Measurements from ENCODE around the gene PPP3R2.

PPP3R2 gene

GRCh38 chr9:101634741-101635409 lies 40.1 kb upstream of the PPP3R2 start:
- Histone ChIP-seq H3K27me3 (no peaks in the 10 kb centered on the region), H3K36me3 (no peaks in the 10 kb centered on the region), H3K27ac (no peak overlapping the region), H3K9me3 (no peaks in the 10 kb centered on the region), H3K4me3 (ENCODE audit: low read depth in 1 of 2, low read length in 1 of 2) (no peak overlapping the region), H3K4me1 (ENCODE audit: control insufficient read depth in 1 of 2, insufficient read depth in 1 of 2, low read depth in 1 of 2, low read length in 1 of 2) (no peaks in the 10 kb centered on the region)
- no peak for TF ChIP-seq CTCF (IDR thresholded peaks at IDR 0.05)

DNA sequence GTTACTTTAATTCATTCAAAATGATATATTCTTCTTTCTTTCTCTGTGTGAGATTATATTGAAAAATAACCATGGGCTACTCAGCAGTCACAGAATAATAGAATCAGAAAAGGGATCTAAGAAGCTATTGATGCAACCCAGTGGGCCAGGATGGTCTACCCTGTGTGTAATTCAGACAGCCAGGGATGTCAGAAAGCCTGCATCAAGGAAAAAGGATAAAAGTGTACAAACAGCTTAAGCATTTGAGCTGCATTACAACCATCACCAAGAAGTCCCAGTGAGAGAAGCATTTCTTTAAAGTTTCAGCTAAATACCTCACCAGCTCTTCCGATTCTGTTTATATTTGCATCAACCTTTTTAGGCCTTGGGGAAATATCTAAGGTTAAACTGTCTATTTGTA lies 37.8 kb upstream of the PPP3R2 start:
- Histone ChIP-seq H3K4me1 (ENCODE audit: control insufficient read depth in 1 of 2, insufficient read depth in 1 of 2, low read depth in 1 of 2, low read length in 1 of 2) (no peaks in the 10 kb centered on the region), H3K27ac (no peak overlapping the region), H3K36me3 (no peaks in the 10 kb centered on the region), H3K4me3 (ENCODE audit: low read depth in 1 of 2, low read length in 1 of 2) (no peak overlapping the region), H3K9me3 (no peaks in the 10 kb centered on the region), H3K27me3 (no peaks in the 10 kb centered on the region)
- TF ChIP-seq CTCF (IDR thresholded peaks at IDR 0.05) = no peak

- Histone ChIP-seq H3K4me1 (ENCODE audit: control insufficient read depth in 1 of 2, insufficient read depth in 1 of 2, low read depth in 1 of 2, low read length in 1 of 2) (peaks cover 0 to 1% of the 10 kb centered on the region in 2 experiments), H3K4me3 (ENCODE audit: low read depth in 1 of 2, low read length in 1 of 2) (no peak overlapping the region), H3K27me3 (no peaks in the 10 kb centered on the region), H3K27ac (no peak overlapping the region), H3K9me3 (no peaks in the 10 kb centered on the region), H3K36me3 (no peaks in the 10 kb centered on the region)
- TF ChIP-seq CTCF (IDR thresholded peaks at IDR 0.05) = no peak
Measured at GRCh38 chr9:101631892-101632291, 37.1 kb upstream of the PPP3R2 start.

- Histone ChIP-seq H3K27me3 (no peaks in the 10 kb centered on the region), H3K4me3 (ENCODE audit: low read depth in 1 of 2, low read length in 1 of 2) (no peak overlapping the region), H3K27ac (no peak overlapping the region), H3K4me1 (ENCODE audit: control insufficient read depth in 1 of 2, insufficient read depth in 1 of 2, low read depth in 1 of 2, low read length in 1 of 2) (peaks cover 0 to 9% of the 10 kb centered on the region in 2 experiments), H3K36me3 (no peaks in the 10 kb centered on the region), H3K9me3 (no peaks in the 10 kb centered on the region)
- no peak for TF ChIP-seq CTCF (IDR thresholded peaks at IDR 0.05)
Measured at GRCh38 chr9:101629636-101630035, 34.9 kb upstream of the PPP3R2 start.

GRCh38 chr9:101628173-101628572 lies 33.4 kb upstream of the PPP3R2 start:
- no peak overlapping the region for H3K4me3 ChIP-seq (ENCODE audit: low read depth in 1 of 2, low read length in 1 of 2)
- no peaks in the 10 kb centered on the region for H3K36me3 ChIP-seq
- TF ChIP-seq CTCF (IDR thresholded peaks at IDR 0.05) = no peak
- H3K27me3 ChIP-seq = no peaks in the 10 kb centered on the region
- no peak overlapping the region for H3K27ac ChIP-seq
- peaks cover 0 to 9% of the 10 kb centered on the region in 2 experiments for H3K4me1 ChIP-seq (ENCODE audit: control insufficient read depth in 1 of 2, insufficient read depth in 1 of 2, low read depth in 1 of 2, low read length in 1 of 2)
- H3K9me3 ChIP-seq = no peaks in the 10 kb centered on the region
